A673 (cell line): Measurements from ENCODE around the gene TMEFF2. TPM values are rescaled to one million over a fixed set of nuclear protein-coding genes. Genes with fewer than 3 reads are reported as not detected.

Experiments
- Bru-seq: library from RNA; stranded (reverse); fragments of 400-500 nt; gene quantifications from one replicate; lab custom pipeline; 2021; lab: Mats Ljungman, UMichigan
- BruChase-seq, 2 experiments: library from RNA; stranded (reverse); fragments of 400-500 nt; gene quantifications; one replicate each; lab custom pipeline; 2021; lab: Mats Ljungman, UMichigan
- BruUV-seq: library from RNA; stranded (reverse); fragments of 400-500 nt; replicated peaks from 2 replicates; lab custom pipeline; 2021; lab: Mats Ljungman, UMichigan
- CTCF ChIA-PET: fragments of 300-600 bp; sonication (Branson Sonifier 250); formaldehyde crosslinking; loops from one replicate; lab custom pipeline; 2022; ENCODE audit warnings: antibody characterized with exemption; lab: Charles Lee
- POLR2A ChIA-PET: fragments of 300-600 bp; sonication (Branson Sonifier 250); formaldehyde crosslinking; loops from one replicate; lab custom pipeline; 2022; ENCODE audit warnings: antibody characterized with exemption; ENCODE audit not compliant: low non-redundant PET; lab: Charles Lee
- DNase-seq: peaks from one replicate; pipeline ENCODE4 v3.0.0-alpha.2; 2015; ENCODE audit warnings: low spot score
- H3K27ac ChIP-seq: fragments of 200-600 bp; sonication (generic); 2 replicates; pipeline ENCODE4 v1.5.1; 2016; ENCODE audit warnings: mixed run types, low read depth, mild to moderate bottlenecking, mixed read lengths, antibody characterized with exemption, low read length; ENCODE audit not compliant: poor library complexity, severe bottlenecking
- H3K27me3 ChIP-seq: fragments of 200-600 bp; sonication (generic); replicated peaks from 2 replicates; pipeline ENCODE4 v1.6.1; 2017; ENCODE audit warnings: mixed run types, low read depth, mild to moderate bottlenecking, mixed read lengths, antibody characterized with exemption, low read length; ENCODE audit not compliant: insufficient read depth, poor library complexity
- H3K36me3 ChIP-seq: fragments of 200-600 bp; sonication (generic); 2 replicates; pipeline ENCODE4 v1.6.1; 2016; ENCODE audit warnings: mixed run types, mild to moderate bottlenecking, mixed read lengths, antibody characterized with exemption, low read length; ENCODE audit not compliant: insufficient read depth, poor library complexity, severe bottlenecking
- H3K4me1 ChIP-seq: fragments of 200-600 bp; sonication (generic); 2 replicates; pipeline ENCODE4 v1.6.1; 2017; ENCODE audit warnings: mixed run types, mild to moderate bottlenecking, mixed read lengths, antibody characterized with exemption, low read length; ENCODE audit not compliant: insufficient read depth, poor library complexity, severe bottlenecking
- H3K4me3 ChIP-seq: fragments of 200-600 bp; sonication (generic); 2 replicates; pipeline ENCODE4 v1.5.1; 2016; ENCODE audit warnings: low read depth, mixed run types, mild to moderate bottlenecking, mixed read lengths, low read length; ENCODE audit not compliant: poor library complexity, severe bottlenecking
- H3K9me3 ChIP-seq: fragments of 200-600 bp; sonication (generic); 2 replicates; pipeline ENCODE4 v1.6.1; 2016; ENCODE audit warnings: mixed run types, low read depth, mild to moderate bottlenecking, mixed read lengths, antibody characterized with exemption, low read length; ENCODE audit not compliant: poor library complexity, severe bottlenecking
- EZH2 ChIP-seq: fragments of 200-600 bp; sonication (generic); IDR thresholded peaks from 2 replicates; pipeline ENCODE4 v1.6.1; 2017; ENCODE audit warnings: borderline replicate concordance, low read depth, mild to moderate bottlenecking, mixed read lengths, antibody characterized with exemption, low read length; ENCODE audit not compliant: poor library complexity, severe bottlenecking
- intact Hi-C: fragments of 100-400 bp; cut with micrococcal nuclease; formaldehyde crosslinking; loops from one replicate; pipeline ENCODE4 v1.10.0; 2022; ENCODE audit not compliant: unreplicated experiment
- long read RNA-seq: library from polyadenylated mRNA; stranded (forward); transcript quantifications from one replicate; pipeline ENCODE4 v2.0.0, GENCODE V29; 2022
- total RNA-seq: library from RNA; stranded (reverse); gene quantifications from 2 replicates; pipeline ENCODE4 v1.2.3, GENCODE V29; 2021
- TF ChIP-seq, protein P1 (sequence below): fragments of 300-800, 200-600 bp; sonication (generic); conservative IDR thresholded peaks from 2 replicates; pipeline ENCODE4 v1.5.1; 2017; ENCODE audit warnings: low read depth, mild to moderate bottlenecking, antibody characterized with exemption, low read length, moderate library complexity, mixed read lengths

The TMEFF2 gene
- total RNA-seq (6.0 and 7.0 TPM in 2 replicates), Bru-seq, nascent RNA (percentile 65 among the genes with signal in this experiment), BruChase-seq, experiment 1, labeled RNA remaining after a 2-hour chase (percentile 44 among the genes with signal in this experiment), BruChase-seq, experiment 2, labeled RNA remaining after a 6-hour chase (percentile 45 among the genes with signal in this experiment)
- long read RNA-seq, transcript TMEFF2-201 (10 exons, 2,604 nt) = major isoform, 19 of 32 reads
- long read RNA-seq, partial matches to known transcripts = 2 of 32 reads
- long read RNA-seq, other reads (novel, unspliced or antisense) = 7 of 32 reads

DNA sequence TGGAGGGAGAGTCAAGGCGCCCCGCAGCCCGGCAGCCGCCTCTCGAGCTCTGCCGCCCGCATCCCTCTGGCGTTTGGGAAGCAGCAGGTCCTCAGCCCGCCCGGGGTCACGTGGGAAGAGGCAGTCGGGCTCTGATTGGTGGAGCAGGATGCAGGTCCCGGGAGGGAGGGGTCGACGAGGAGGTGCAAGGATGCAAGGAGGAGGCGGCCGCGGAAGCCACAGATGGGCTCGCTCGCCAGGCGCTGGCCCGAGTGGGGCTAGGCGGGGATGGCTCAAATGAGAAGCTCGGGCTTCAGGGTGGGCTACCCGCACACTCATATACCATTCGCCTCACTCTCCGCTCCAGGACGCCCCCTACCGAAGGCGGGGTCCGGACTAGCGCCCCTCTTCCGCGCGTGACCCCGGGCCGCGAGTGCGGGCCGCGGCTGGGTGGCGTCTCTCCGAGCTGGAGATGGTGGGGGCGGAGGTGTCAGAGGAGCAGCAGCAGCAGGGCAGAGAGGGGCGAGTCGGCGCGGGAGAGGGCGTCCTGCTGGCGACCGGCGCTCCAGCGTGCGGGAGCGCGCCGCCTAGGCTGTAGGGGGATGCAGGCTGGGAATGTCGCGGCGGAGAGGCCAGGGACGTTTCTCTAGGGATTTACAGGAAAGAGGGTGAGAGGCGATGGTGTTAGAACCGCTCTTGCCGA lies at the start of gene TMEFF2:
TMEFF2 (minus strand) TSS at position 68 of the 682 bp plus-strand sequence. CDS start 409 bp downstream, outside the sequence.
- H3K4me3 ChIP-seq = peak within 1 kb of the TSS; percentile 85
- H3K36me3 ChIP-seq = no peaks in the 10 kb centered on the region
- intact Hi-C loops = loop anchor here (5.0 to 10.0 kb wide), 4 partner anchors 92 to 1390 kb away; no protein-coding TSS in a partner anchor
- ChIA-PET CTCF (interaction anchor here (1.0 kb wide), 1 partner anchor 383 kb away, joined by 3 read pairs; no protein-coding TSS in a partner anchor), POLR2A (no interaction called here)
- TF ChIP-seq EZH2 = no peak
- TF ChIP-seq, protein P1, sequence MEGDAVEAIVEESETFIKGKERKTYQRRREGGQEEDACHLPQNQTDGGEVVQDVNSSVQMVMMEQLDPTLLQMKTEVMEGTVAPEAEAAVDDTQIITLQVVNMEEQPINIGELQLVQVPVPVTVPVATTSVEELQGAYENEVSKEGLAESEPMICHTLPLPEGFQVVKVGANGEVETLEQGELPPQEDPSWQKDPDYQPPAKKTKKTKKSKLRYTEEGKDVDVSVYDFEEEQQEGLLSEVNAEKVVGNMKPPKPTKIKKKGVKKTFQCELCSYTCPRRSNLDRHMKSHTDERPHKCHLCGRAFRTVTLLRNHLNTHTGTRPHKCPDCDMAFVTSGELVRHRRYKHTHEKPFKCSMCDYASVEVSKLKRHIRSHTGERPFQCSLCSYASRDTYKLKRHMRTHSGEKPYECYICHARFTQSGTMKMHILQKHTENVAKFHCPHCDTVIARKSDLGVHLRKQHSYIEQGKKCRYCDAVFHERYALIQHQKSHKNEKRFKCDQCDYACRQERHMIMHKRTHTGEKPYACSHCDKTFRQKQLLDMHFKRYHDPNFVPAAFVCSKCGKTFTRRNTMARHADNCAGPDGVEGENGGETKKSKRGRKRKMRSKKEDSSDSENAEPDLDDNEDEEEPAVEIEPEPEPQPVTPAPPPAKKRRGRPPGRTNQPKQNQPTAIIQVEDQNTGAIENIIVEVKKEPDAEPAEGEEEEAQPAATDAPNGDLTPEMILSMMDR = peak; percentile 63
- peak; percentile 96 for DNase-seq
- no peak within 1 kb of the TSS for H3K27ac ChIP-seq
- peaks cover 8% of the 10 kb centered on the region for H3K4me1 ChIP-seq
- BruUV-seq = no TSS peak
- no peaks in the 10 kb centered on the region for H3K27me3 ChIP-seq
- H3K9me3 ChIP-seq = no peaks in the 10 kb centered on the region

DNA sequence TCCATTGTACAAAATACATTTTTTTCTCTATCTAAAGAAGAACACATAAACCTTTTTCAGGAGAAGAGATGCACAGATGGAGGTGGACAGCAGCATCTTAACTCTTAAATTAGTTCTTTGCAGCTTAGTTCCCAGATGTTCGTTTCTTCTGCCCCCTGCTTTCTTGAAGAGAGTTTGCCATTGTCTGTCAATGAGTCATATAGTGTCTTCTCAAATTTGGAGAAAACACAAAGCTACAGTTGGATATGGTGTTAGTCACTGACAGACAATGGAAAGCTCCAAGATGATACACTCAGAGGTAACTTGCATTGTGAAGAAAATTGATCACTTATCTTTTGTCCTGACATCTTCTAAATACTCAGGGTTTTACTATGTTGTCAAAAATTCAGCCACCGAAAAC lies 48.8 kb upstream of the TMEFF2 start:
- no peak overlapping the region for H3K27ac ChIP-seq
- ChIA-PET CTCF (no interaction called here), POLR2A (no interaction called here)

DNA sequence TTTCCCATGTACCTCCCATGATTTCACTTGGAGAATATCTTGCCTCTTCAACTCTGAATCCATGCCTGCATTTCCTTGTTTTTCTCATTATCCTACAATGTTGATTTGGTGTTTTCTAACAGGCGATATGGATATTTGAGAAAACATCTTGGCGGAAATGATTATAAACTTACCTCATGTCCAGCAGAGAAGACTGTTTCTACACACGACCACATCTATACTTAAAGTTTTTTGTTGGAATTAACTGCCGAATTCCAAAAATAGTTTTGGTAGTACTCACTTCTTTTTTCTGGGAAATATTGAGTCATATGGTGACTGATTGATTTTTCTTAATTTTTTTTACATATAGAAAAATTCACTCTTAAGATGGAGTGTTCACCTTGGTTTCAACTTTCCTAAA lies 41.4 kb upstream of the TMEFF2 start:
- no peaks in the 10 kb centered on the region for H3K4me1 ChIP-seq
- no peaks in the 10 kb centered on the region for H3K27me3 ChIP-seq
- DNase-seq = no peak
- no peak overlapping the region for H3K4me3 ChIP-seq
- no peak overlapping the region for H3K27ac ChIP-seq
- intact Hi-C loops = no loop called here
- CTCF ChIA-PET = no interaction called here
- POLR2A ChIA-PET = no interaction called here
- no peaks in the 10 kb centered on the region for H3K36me3 ChIP-seq
- no peaks in the 10 kb centered on the region for H3K9me3 ChIP-seq
- BruUV-seq = no TSS peak
- TF ChIP-seq, protein P1 = no peak

More for the DNA sequence above, 48.8 kb upstream of the TMEFF2 start:
- DNase-seq = peak; percentile 29
- no peak overlapping the region for H3K4me3 ChIP-seq
- no peaks in the 10 kb centered on the region for H3K4me1 ChIP-seq
- no peaks in the 10 kb centered on the region for H3K27me3 ChIP-seq
- BruUV-seq = no TSS peak
- intact Hi-C loops = no loop called here
- TF ChIP-seq EZH2 = no peak
- TF ChIP-seq, protein P1 = no peak
- H3K9me3 ChIP-seq = no peaks in the 10 kb centered on the region
- H3K36me3 ChIP-seq = no peaks in the 10 kb centered on the region
